ENCODE measurements around the gene PTTG2.
"Not testable (repeated sequence)": the region's sequence is repeated elsewhere in the genome, so short reads cannot be mapped to it uniquely, and the experiment has no call there.

Gene PTTG2

GRCh38 chr4:37956941-37957340, 3.3 kb upstream of the PTTG2 start:
- no peak for DNase-seq (ENCODE audit: low read depth)

- no peak for DNase-seq (ENCODE audit: low read depth)
Measured at GRCh38 chr4:37958932-37959331, 1.3 kb upstream of the PTTG2 start.

GRCh38 chr4:37960679-37961450, 667 bp downstream of the PTTG2 start:
- no peak for DNase-seq (ENCODE audit: low read depth)

- DNase-seq (ENCODE audit: low read depth): no peak
Measured at GRCh38 chr4:37964734-37965457, 4.7 kb downstream of the PTTG2 start.

GRCh38 chr4:37966044-37966443, 5.8 kb downstream of the PTTG2 start:
- DNase-seq (ENCODE audit: low read depth): no peak

DNA sequence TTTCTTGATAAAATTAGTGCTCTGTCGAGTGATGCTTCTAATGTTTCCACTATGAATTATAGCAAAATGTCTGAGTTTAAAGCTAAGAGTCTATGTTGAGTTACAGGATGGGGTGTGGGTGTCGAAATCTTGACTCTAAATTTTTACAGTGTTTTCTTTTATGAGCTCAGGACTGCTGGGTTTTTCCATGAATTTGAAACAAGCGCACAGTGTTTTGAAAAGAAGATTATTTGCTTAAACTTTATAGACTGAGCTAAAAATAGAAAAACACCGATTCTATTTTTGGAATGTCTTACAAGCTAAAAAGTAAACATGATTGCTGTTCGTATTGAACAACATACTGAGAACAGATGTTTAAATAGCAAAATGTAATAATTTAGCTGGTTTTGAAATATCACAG, 7.5 kb downstream of the PTTG2 start:
- no peak for DNase-seq (ENCODE audit: low read depth)

GRCh38 chr4:37968747-37969146, 8.5 kb downstream of the PTTG2 start:
- no peak for DNase-seq (ENCODE audit: low read depth)

DNA sequence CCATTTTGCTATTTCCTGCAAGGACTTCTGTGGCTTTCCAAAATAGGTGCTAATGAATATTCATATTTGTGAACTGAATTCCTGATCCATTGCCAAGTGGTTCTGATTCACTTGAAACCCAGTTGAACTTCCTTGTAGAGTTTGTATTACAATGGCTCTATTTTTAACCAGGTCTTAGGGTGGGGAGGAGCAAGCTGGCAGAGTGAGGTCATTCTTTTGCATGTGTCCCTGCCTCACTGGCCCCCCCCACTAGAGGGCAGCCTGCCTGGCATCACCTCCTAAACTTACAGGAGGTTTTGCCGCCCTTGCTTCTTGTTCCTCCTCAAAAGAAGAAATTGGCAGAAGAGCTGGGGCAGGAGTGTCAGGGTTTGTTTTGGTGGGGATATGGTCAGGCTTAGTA, 10.5 kb downstream of the PTTG2 start:
- no peak for DNase-seq (ENCODE audit: low read depth)

DNA sequence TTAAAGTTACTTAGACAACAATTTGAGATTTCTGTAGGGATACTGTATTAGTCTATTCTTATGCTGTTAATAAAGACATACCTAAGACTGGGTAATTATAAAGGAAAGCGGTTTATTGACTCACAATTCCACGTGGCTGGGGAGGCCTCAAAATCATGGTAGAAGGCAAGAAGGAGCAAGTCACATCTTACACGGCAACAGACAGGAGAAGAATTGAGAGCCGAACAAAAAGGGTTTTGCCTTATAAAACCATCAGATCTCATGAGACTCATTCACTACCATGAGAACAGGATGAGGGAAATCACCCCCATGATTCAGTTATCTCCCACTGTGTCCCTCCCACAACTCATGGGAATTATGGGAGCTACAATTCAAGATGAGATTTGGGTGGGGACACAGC, 11.0 kb downstream of the PTTG2 start:
- DNase-seq (ENCODE audit: low read depth): no peak

- DNase-seq (ENCODE audit: low read depth): no peak
Measured at GRCh38 chr4:37973441-37973840, 13.2 kb downstream of the PTTG2 start.

- DNase-seq (ENCODE audit: low read depth): not testable (repeated sequence)
Measured at GRCh38 chr4:37975321-37975822, 15.2 kb downstream of the PTTG2 start.

DNA sequence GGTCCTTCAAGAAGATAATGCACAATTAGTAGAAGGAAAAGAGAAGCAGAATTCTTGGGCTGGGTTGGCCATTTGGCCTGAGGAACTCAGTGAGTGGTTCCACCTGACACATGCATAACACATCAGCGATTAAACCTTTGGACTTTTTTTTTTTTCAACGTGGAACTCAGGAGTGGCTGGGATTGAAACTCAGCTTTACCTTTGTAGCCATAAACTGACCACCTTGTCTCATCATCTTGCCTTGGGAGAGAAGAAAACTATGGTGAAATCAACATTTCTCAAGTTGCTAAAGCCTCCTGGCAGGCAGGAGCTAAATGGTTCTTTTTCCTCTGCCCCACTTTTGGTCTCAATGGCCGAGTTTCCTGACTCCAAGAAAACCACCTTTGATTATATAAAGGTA, 16.3 kb downstream of the PTTG2 start:
- no peak for DNase-seq (ENCODE audit: low read depth)

DNA sequence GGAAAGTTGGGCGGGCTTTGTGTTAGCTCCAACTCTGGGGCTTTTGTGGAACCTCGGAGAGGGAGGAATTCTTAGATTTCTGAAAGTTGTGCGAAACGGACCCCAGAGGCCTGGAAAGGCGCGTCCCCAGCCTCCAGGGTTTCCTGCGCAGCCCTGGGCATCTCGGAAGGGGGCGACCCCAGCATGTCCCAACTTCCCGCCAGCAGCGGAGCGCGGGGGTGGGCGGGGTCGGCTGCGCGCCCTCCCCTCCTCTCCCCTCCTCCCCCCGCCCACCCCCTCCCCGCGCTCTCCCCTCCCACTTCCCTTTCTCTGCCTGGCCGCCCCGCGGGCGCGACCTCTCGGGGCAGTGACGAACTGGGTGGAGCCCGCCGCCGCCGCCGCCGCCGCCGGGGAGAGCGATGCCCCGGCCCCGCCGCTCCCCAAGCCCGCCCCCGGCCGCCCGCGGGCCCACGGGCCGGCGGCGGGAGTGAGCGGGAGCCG, 16.8 kb downstream of the PTTG2 start:
- DNase-seq (ENCODE audit: low read depth): no peak

GRCh38 chr4:37977471-37978247, 17.5 kb downstream of the PTTG2 start:
- DNase-seq (ENCODE audit: low read depth): no peak

DNA sequence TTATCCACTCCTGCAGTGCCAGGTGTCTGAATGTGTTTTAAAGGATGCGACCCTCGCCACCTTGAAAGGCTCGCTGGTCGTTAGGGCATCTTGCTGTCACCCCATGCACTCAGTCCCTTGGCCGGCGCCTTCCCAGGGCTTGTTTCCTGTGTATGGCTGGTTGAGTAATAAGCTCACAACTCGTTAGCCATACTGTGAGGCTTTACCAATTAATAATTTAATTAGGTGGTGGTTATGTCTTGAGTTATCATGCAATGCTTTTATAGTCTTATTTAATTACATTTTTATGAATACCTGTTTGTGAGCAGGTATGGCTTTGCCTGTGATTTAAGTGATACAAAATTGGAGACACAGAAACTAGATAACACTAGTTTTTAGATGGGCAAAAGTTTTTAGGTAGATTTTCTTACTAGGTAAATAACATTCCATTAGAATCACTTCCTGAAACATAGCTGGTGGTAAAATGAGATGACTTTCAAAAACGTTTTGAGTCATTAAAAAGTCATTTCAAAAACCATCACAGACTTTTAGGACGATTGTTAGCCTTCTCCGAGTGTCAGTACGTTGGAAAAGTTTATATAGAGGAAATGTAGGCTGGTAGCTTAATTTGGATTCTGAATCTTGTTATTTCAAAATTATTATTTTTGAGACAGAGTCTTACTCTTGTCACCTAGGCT, 18.2 kb downstream of the PTTG2 start:
- no peak for DNase-seq (ENCODE audit: low read depth)

DNA sequence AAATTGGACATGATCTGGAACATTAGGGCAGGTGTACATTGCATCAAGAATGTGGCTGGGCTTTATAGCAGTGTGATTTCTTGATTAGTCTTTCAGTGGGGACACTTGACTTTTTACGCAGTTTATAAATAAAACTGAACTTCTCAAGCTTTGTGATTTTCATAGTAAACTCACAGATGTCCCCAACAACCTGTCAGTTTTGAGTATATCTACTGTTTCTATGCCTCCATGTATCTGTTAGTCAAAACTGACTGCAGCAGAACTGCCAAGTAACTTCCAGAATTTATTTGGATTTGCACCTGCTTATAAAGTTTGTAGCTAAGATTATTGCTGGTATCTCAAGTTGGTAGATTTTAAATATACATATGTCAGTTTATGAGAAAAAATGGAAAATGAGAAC, 20.0 kb downstream of the PTTG2 start:
- DNase-seq (ENCODE audit: low read depth): no peak

GRCh38 chr4:37981425-37981824, 21.2 kb downstream of the PTTG2 start:
- no peak for DNase-seq (ENCODE audit: low read depth)

DNA sequence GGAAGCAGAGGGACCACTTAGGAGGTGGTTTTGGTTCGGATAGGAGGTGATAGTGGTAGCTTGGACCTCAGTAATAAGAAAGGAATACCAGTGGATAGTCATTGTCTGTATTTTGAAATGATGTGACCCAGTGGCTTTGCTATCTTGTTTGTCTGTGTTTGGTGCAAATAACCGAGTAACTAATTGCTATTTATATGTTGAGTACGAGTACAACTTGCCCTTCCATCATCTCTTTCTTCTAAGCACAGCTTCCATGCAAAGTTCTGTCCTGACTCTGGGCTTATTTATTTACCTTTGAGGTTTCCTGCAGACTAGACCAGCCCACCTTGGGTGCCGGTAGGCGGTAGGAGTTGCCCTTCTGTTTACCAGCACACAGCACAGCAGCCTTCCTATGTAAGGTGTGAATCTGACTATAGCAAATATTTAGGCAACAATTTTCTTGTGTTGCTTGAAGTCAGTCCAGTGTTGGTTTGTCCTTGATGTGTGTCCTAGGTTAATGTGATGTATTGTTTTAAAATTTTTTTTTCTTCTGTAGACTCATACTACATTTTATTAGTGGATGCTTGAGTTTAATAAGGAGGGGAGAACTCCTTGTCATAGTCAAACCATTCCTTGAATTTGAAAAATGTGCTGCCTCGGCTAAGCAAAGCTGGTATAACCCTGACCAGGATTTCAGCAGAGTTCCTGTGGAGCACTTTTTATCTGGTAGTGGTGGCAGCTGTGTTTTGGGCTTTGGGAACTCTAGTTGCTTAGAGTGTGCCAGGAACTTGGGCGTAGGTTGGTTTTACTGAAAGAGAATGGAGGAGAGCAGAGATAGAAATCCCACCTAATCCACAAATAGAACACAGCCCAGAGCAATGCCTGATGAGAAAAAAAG, 21.9 kb downstream of the PTTG2 start:
- no peak for DNase-seq (ENCODE audit: low read depth)

DNA sequence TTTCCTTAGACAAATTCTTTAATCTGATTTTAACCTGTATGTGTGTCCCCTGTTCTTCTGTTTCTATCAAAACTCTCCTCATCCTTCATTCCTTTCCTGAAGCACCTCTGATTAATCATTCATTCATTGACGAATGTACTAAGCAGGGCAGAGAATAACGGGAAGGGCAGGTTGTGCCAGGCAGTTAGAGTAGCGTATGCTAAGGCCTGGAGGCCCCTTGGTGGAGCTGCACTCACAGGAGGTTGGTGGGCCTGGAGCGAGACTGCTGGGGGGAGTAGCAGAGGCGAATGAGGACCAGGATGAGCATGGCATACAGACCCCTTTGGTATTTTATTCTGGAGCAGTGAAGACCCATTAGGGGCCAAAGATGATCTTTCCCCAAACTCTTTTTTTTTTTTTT, 22.5 kb downstream of the PTTG2 start:
- DNase-seq (ENCODE audit: low read depth): no peak

- no peak for DNase-seq (ENCODE audit: low read depth)
Measured at GRCh38 chr4:37983951-37984350, 23.8 kb downstream of the PTTG2 start.

GRCh38 chr4:37985730-37986275, 25.6 kb downstream of the PTTG2 start:
- no peak for DNase-seq (ENCODE audit: low read depth)

All from HS-27A (cell line).